ENCODE results near the gene MTFR1L.
A peak's percentile ranks its signal among the peaks of the same experiment; 100 is the strongest.
"Not testable (repeated sequence)": the region's sequence is repeated elsewhere in the genome, so short reads cannot be mapped to it uniquely, and the experiment has no call there.

The MTFR1L gene

GRCh38 chr1:25825605-25826004, 5.9 kb downstream of the MTFR1L start:
- no peak for DNase-seq (ENCODE audit: low read depth in 2 of 2, low spot score in 1 of 2)

- DNase-seq (ENCODE audit: low read depth in 2 of 2, low spot score in 1 of 2), result no peak
These were observed 6.8 kb downstream of the MTFR1L start for GRCh38 chr1:25826571-25826970.

GRCh38 chr1:25828491-25828890, 8.7 kb downstream of the MTFR1L start:
- DNase-seq (ENCODE audit: low read depth in 2 of 2, low spot score in 1 of 2), result no peak

GRCh38 chr1:25829046-25829445, 9.3 kb downstream of the MTFR1L start:
- DNase-seq (ENCODE audit: low read depth in 2 of 2, low spot score in 1 of 2), result no peak

GRCh38 chr1:25831569-25832196, 11.9 kb downstream of the MTFR1L start:
- no peak for DNase-seq (ENCODE audit: low read depth in 2 of 2, low spot score in 1 of 2)

GRCh38 chr1:25832336-25833037, 12.7 kb downstream of the MTFR1L start:
- DNase-seq (ENCODE audit: low read depth in 2 of 2, low spot score in 1 of 2), result no peak

- DNase-seq (ENCODE audit: low read depth in 2 of 2, low spot score in 1 of 2), result no peak
These were observed 13.4 kb downstream of the MTFR1L start for GRCh38 chr1:25833158-25833557.

GRCh38 chr1:25834894-25835293, 15.1 kb downstream of the MTFR1L start:
- DNase-seq (ENCODE audit: low read depth in 2 of 2, low spot score in 1 of 2), result no peak

GRCh38 chr1:25836695-25837094, 16.9 kb downstream of the MTFR1L start:
- no peak for DNase-seq (ENCODE audit: low read depth in 2 of 2, low spot score in 1 of 2)

GRCh38 chr1:25837262-25837875, 17.6 kb downstream of the MTFR1L start:
- no peak for DNase-seq (ENCODE audit: low read depth in 2 of 2, low spot score in 1 of 2)

GRCh38 chr1:25839808-25840207, 20.1 kb downstream of the MTFR1L start:
- DNase-seq (ENCODE audit: low read depth in 2 of 2, low spot score in 1 of 2), result not testable (repeated sequence)

GRCh38 chr1:25843483-25843882, 23.7 kb downstream of the MTFR1L start:
- no peak for DNase-seq (ENCODE audit: low read depth in 2 of 2, low spot score in 1 of 2)

GRCh38 chr1:25844536-25845337, 25.0 kb downstream of the MTFR1L start:
- no peak for DNase-seq (ENCODE audit: low read depth in 2 of 2, low spot score in 1 of 2)

GRCh38 chr1:25845664-25846063, 25.9 kb downstream of the MTFR1L start:
- DNase-seq (ENCODE audit: low read depth in 2 of 2, low spot score in 1 of 2), result no peak

GRCh38 chr1:25847929-25848328, 28.2 kb downstream of the MTFR1L start:
- no peak for DNase-seq (ENCODE audit: low read depth in 2 of 2, low spot score in 1 of 2)

- no peak for DNase-seq (ENCODE audit: low read depth in 2 of 2, low spot score in 1 of 2)
These were observed 28.8 kb downstream of the MTFR1L start for GRCh38 chr1:25848531-25848930.

GRCh38 chr1:25854554-25854953, 34.8 kb downstream of the MTFR1L start:
- no peak for DNase-seq (ENCODE audit: low read depth in 2 of 2, low spot score in 1 of 2)

GRCh38 chr1:25856856-25857255, 37.1 kb downstream of the MTFR1L start:
- DNase-seq (ENCODE audit: low read depth in 2 of 2, low spot score in 1 of 2), result no peak

GRCh38 chr1:25858494-25858893, 38.7 kb downstream of the MTFR1L start:
- DNase-seq (ENCODE audit: low read depth in 2 of 2, low spot score in 1 of 2), result no peak

- DNase-seq (ENCODE audit: low read depth in 2 of 2, low spot score in 1 of 2), result peak; percentile 67 to 77
These were observed 39.4 kb downstream of the MTFR1L start, which contains the start of gene AUNIP for GRCh38 chr1:25858906-25859789. TSS of gene AUNIP (minus strand) at chr1:25859457. CDS start at chr1:25859357, 100 bp downstream.

Measured in stimulated activated CD8-positive, alpha-beta memory T cell treated with anti-CD3 and anti-CD28 coated beads, Interleukin-4, amount 100 ng/mL, for 1 hour (primary cell).